GM08714 (cell line): ENCODE measurements around the gene WAC.
"Not testable (repeated sequence)": the region's sequence is repeated elsewhere in the genome, so short reads cannot be mapped to it uniquely, and the experiment has no call there.

ENCODE experiments used
- H3K4me3 ChIP-seq: fragments of 200-500 bp; sonication (Bioruptor generic); 2 replicates; pipeline ENCODE4 v1.5.1; 2014; ENCODE audit warnings: mild to moderate bottlenecking, low read length, inconsistent platforms
- ZNF274 ChIP-seq: IDR thresholded peaks from 2 replicates; pipeline ENCODE4 v1.6.1; 2012; ENCODE audit warnings: mild to moderate bottlenecking, low read depth, low read length

Gene WAC

GRCh38 chr10:28600056-28600455 lies 67.1 kb downstream of the WAC start:
- TF ChIP-seq ZNF274, result no peak
- H3K4me3 ChIP-seq, result no peak overlapping the region

- no peak for TF ChIP-seq ZNF274
- H3K4me3 ChIP-seq, result no peak overlapping the region
Observed at GRCh38 chr10:28601012-28601411, 68.1 kb downstream of the WAC start.

- TF ChIP-seq ZNF274, result no peak
- H3K4me3 ChIP-seq, result no peak overlapping the region
Observed at GRCh38 chr10:28604567-28605536, 71.9 kb downstream of the WAC start.

DNA sequence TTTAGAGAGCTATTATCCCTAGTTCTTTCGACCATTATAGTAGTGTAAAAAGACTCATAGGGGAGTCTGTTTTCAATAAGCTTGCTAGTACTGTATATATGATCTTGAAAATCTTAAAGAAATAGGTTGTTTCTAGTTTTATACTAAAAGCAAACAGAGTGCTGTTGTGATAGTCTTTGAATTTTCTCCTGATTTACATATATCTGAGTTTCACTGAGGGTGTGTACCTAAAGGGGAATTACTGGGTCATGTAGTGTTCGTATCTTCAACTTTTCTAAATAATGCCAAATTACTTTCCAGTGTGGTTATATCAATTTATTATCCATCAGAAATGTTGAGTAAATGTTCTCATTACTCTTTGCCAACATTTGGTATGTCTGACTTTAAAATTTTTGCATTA lies 73.7 kb downstream of the WAC start:
- no peak overlapping the region for H3K4me3 ChIP-seq
- TF ChIP-seq ZNF274, result no peak

DNA sequence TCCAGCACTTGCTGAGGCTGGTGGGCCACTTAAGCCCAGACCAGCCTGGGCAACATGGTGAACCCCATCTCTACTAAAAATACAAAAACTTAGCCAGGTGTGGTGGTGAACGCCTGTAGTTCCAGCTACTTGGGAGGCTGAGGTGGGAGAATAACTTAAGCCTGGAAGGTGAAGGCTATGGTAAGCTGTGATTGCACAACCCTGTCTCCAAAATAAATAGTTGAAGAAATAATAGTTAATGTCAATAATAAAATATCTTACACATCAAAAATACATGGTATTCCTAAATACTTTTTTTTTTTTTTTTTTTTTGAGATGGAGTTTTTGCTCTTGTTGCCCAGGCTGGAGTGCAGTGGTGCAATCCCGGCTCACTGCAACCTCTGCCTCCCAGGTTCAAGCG lies 76.7 kb downstream of the WAC start:
- not testable (repeated sequence) for H3K4me3 ChIP-seq

DNA sequence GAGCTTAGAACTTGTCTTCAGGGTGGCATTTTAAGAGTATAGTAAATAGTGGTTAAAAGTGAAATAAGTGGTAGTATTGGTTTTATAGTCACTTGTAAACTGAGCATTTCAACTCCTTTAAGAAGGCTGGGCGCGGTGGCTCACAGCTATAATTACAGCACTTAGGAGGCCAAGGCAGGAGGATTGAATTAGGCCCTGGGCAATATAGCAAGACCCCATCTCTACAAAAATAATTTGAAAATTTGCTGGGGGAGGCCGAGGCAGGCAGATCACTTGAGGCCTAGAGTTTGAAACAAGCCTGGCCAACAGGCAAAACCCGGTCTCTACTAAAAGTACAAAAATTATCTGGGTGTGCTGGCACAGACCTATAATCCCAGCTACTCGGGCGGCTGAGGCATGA lies 80.0 kb downstream of the WAC start:
- TF ChIP-seq ZNF274, result no peak
- H3K4me3 ChIP-seq, result no peak overlapping the region

DNA sequence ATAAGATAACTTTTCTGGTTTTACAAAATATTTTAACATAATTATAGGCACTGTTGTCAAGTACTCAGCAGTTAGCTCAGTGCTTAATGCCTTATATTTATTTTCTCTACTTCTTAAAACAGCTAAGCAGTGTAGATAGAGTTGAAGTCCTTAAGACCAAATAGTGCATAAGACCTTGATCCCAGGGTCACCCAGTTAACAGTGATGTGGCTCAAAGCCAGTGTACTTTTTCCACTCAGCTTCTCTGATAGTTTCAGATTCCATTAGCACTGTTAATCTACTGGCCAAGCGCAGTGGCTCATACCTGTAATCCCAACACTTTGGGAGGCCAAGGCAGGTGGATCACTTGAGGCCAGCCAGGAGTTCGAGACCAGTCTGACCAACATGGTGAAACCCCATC lies 83.6 kb downstream of the WAC start:
- no peak overlapping the region for H3K4me3 ChIP-seq
- TF ChIP-seq ZNF274, result no peak

DNA sequence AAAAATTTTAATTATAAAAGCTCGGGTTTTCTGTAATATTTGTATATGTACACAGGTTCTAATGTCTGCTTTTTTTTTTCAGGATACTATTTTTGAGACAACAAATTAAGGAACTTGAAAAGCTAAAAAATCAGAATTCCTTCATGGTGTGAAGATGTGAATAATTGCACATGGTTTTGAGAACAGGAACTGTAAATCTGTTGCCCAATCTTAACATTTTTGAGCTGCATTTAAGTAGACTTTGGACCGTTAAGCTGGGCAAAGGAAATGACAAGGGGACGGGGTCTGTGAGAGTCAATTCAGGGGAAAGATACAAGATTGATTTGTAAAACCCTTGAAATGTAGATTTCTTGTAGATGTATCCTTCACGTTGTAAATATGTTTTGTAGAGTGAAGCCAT lies 86.5 kb downstream of the WAC start:
- H3K4me3 ChIP-seq, result no peak overlapping the region
- TF ChIP-seq ZNF274, result no peak

- no peak for TF ChIP-seq ZNF274
- H3K4me3 ChIP-seq, result no peak overlapping the region
Observed at GRCh38 chr10:28620251-28620650, 87.3 kb downstream of the WAC start.

- TF ChIP-seq ZNF274, result no peak
- H3K4me3 ChIP-seq, result no peak overlapping the region
Observed at GRCh38 chr10:28623483-28623882, 90.6 kb downstream of the WAC start.

DNA sequence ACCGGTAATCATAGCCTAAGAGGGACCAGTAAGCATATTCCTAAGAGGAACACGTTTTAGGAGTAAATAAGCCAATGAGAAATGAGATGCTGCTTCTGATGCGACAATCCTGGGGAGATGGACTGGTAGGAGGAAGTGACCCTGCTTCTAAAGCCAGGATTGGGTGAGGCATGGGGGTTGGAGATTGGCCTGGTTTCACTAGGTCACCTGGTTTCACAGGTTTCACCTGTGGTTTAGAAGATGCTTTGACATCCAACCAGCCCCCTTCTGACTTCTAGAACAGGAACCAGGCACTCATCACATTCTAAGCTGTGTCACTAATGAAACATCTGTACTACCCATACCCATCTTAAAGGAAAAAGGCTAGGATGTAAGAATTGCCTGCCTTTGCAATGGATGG lies 91.4 kb downstream of the WAC start:
- no peak for TF ChIP-seq ZNF274
- H3K4me3 ChIP-seq, result no peak overlapping the region

GRCh38 chr10:28627102-28627501 lies 94.2 kb downstream of the WAC start:
- TF ChIP-seq ZNF274, result no peak
- no peak overlapping the region for H3K4me3 ChIP-seq

- H3K4me3 ChIP-seq, result no peak overlapping the region
- TF ChIP-seq ZNF274, result no peak
Observed at GRCh38 chr10:28628184-28628893, 95.4 kb downstream of the WAC start.

DNA sequence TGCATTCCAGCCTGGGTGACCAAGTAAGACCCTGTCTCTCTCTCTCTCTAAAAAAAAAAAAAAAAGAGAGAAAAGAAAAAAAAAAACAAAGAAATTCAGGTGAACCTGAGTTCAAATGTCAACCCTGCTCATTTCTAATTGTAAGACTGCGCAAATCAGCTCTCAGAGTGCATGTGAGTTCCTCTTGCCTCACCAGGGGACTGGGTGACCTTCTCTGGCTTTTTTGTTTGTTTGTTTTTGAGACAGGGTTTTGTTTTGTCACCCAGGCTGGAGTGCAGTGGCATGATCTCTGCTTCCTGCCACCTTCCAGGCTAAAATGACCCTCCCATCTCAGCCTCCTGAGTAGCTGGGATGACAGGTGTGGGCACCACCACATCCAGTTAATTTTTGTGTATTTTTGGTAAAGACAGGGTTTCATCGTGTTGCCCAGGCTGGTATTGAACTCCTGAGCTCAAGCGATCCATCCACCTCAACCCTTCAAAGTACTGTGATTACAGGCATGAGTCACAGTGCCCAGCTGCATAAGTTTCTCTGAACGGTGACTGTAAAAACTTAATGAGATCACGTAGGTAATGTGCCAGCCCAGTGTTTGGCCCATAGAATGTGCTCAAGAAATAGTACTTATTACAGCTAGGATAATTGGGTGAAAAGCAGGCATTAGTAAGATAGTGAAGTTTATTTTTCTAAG lies 99.1 kb downstream of the WAC start:
- H3K4me3 ChIP-seq, result no peak overlapping the region
- no peak for TF ChIP-seq ZNF274

- H3K4me3 ChIP-seq, result no peak overlapping the region
- TF ChIP-seq ZNF274, result no peak
Observed at GRCh38 chr10:28632584-28632945, 99.6 kb downstream of the WAC start.
